ENCODE data around the gene QKI. TPM values are rescaled to one million over a fixed set of nuclear protein-coding genes. Genes with fewer than 3 reads are reported as not detected.

QKI gene
- total RNA-seq, 1 donor from 2014 or later = 204 TPM

- FAIRE-seq = no peak
- no peak for DNase-seq (ENCODE audit: low read depth)
- Histone ChIP-seq H3K79me2 (ENCODE audit: insufficient read depth, low read length) (no peaks in the 10 kb centered on the region), H3K36me3 (ENCODE audit: insufficient read depth, low read length) (no peaks in the 10 kb centered on the region), H3K27me3 (ENCODE audit: insufficient read depth, low read length) (no peaks in the 10 kb centered on the region), H3K9me3 (ENCODE audit: insufficient read depth, low read depth, low read length) (no peaks in the 10 kb centered on the region), H3K4me1 (ENCODE audit: insufficient read depth, low read length) (no peaks in the 10 kb centered on the region), H2AFZ (ENCODE audit: low read depth, low read length) (no peak overlapping the region), H3K4me3 (ENCODE audit: insufficient read depth, low read depth, low read length) (no peak overlapping the region), H4K20me1 (ENCODE audit: insufficient read depth, low read length) (no peaks in the 10 kb centered on the region), H3K4me2 (ENCODE audit: low read length) (no peak overlapping the region), H3K9ac (ENCODE audit: low read length) (no peak overlapping the region), H3K27ac (ENCODE audit: low read depth, low read length) (no peak overlapping the region)
- Mint-ChIP-seq H3K9me3 (ENCODE audit: unreplicated experiment) (peaks cover 10% of the 10 kb centered on the region), H3K36me3 (ENCODE audit: low read depth, unreplicated experiment) (no peaks in the 10 kb centered on the region), H3K4me3 (ENCODE audit: unreplicated experiment) (no peak overlapping the region), H3K4me1 (ENCODE audit: low read depth, unreplicated experiment) (no peaks in the 10 kb centered on the region), H3K27me3 (ENCODE audit: low read depth, unreplicated experiment) (peaks cover 5% of the 10 kb centered on the region), H3K27ac (ENCODE audit: unreplicated experiment) (no peak overlapping the region)
- no peak for TF ChIP-seq EZH2 (IDR thresholded peaks at IDR 0.05; ENCODE audit: insufficient read depth, low read length)
- no peak for TF ChIP-seq CTCF (IDR thresholded peaks at IDR 0.05; ENCODE audit: insufficient read depth, low read depth, low read length)
Measured at GRCh38 chr6:163616452-163616851, 201.9 kb downstream of the QKI start.

- no peak overlapping the region for H3K4me3 ChIP-seq (ENCODE audit: insufficient read depth, low read depth, low read length)
- Mint-ChIP-seq H3K9me3 (ENCODE audit: unreplicated experiment) (peaks cover 14% of the 10 kb centered on the region), H3K4me1 (ENCODE audit: low read depth, unreplicated experiment) (no peaks in the 10 kb centered on the region), H3K36me3 (ENCODE audit: low read depth, unreplicated experiment) (no peaks in the 10 kb centered on the region), H3K27ac (ENCODE audit: unreplicated experiment) (no peak overlapping the region), H3K4me3 (ENCODE audit: unreplicated experiment) (no peak overlapping the region), H3K27me3 (ENCODE audit: low read depth, unreplicated experiment) (peaks cover 5% of the 10 kb centered on the region)
- DNase-seq (ENCODE audit: low read depth) (no peak), FAIRE-seq (no peak)
- no peaks in the 10 kb centered on the region for H3K4me1 ChIP-seq (ENCODE audit: insufficient read depth, low read length)
- no peak overlapping the region for H2AFZ ChIP-seq (ENCODE audit: low read depth, low read length)
- H3K79me2 ChIP-seq (ENCODE audit: insufficient read depth, low read length) = no peaks in the 10 kb centered on the region
- no peak overlapping the region for H3K9ac ChIP-seq (ENCODE audit: low read length)
- H3K27ac ChIP-seq (ENCODE audit: low read depth, low read length) = no peak overlapping the region
- no peaks in the 10 kb centered on the region for H3K27me3 ChIP-seq (ENCODE audit: insufficient read depth, low read length)
- no peaks in the 10 kb centered on the region for H3K9me3 ChIP-seq (ENCODE audit: insufficient read depth, low read depth, low read length)
- H4K20me1 ChIP-seq (ENCODE audit: insufficient read depth, low read length) = no peaks in the 10 kb centered on the region
- TF ChIP-seq EZH2 (IDR thresholded peaks at IDR 0.05; ENCODE audit: insufficient read depth, low read length) (no peak), CTCF (IDR thresholded peaks at IDR 0.05; ENCODE audit: insufficient read depth, low read depth, low read length) (no peak)
- no peaks in the 10 kb centered on the region for H3K36me3 ChIP-seq (ENCODE audit: insufficient read depth, low read length)
- no peak overlapping the region for H3K4me2 ChIP-seq (ENCODE audit: low read length)
Measured at GRCh38 chr6:163617549-163617948, 203.0 kb downstream of the QKI start.

GRCh38 chr6:163620101-163620500, 205.6 kb downstream of the QKI start:
- H3K27me3 Mint-ChIP-seq (ENCODE audit: low read depth, unreplicated experiment) = peaks cover 1% of the 10 kb centered on the region
- H3K4me3 Mint-ChIP-seq (ENCODE audit: unreplicated experiment) = no peak overlapping the region
- H3K36me3 Mint-ChIP-seq (ENCODE audit: low read depth, unreplicated experiment) = no peaks in the 10 kb centered on the region
- H3K36me3 ChIP-seq (ENCODE audit: insufficient read depth, low read length) = no peaks in the 10 kb centered on the region
- no peak for FAIRE-seq
- no peak overlapping the region for H3K27ac Mint-ChIP-seq (ENCODE audit: unreplicated experiment)
- no peaks in the 10 kb centered on the region for H3K27me3 ChIP-seq (ENCODE audit: insufficient read depth, low read length)
- no peak overlapping the region for H3K27ac ChIP-seq (ENCODE audit: low read depth, low read length)
- H3K9me3 ChIP-seq (ENCODE audit: insufficient read depth, low read depth, low read length) = no peaks in the 10 kb centered on the region
- H3K4me3 ChIP-seq (ENCODE audit: insufficient read depth, low read depth, low read length) = no peak overlapping the region
- H3K9ac ChIP-seq (ENCODE audit: low read length) = no peak overlapping the region
- no peak overlapping the region for H2AFZ ChIP-seq (ENCODE audit: low read depth, low read length)
- no peak overlapping the region for H3K4me2 ChIP-seq (ENCODE audit: low read length)
- peaks cover 14% of the 10 kb centered on the region for H3K9me3 Mint-ChIP-seq (ENCODE audit: unreplicated experiment)
- DNase-seq (ENCODE audit: low read depth) = no peak
- no peak for TF ChIP-seq EZH2 (IDR thresholded peaks at IDR 0.05; ENCODE audit: insufficient read depth, low read length)
- no peak for TF ChIP-seq CTCF (IDR thresholded peaks at IDR 0.05; ENCODE audit: insufficient read depth, low read depth, low read length)
- no peaks in the 10 kb centered on the region for H3K4me1 Mint-ChIP-seq (ENCODE audit: low read depth, unreplicated experiment)
- H3K4me1 ChIP-seq (ENCODE audit: insufficient read depth, low read length) = no peaks in the 10 kb centered on the region
- H4K20me1 ChIP-seq (ENCODE audit: insufficient read depth, low read length) = no peaks in the 10 kb centered on the region
- H3K79me2 ChIP-seq (ENCODE audit: insufficient read depth, low read length) = no peaks in the 10 kb centered on the region
